Measurements from ENCODE around the gene GPR42. TPM values are rescaled to one million over a fixed set of nuclear protein-coding genes. Genes with fewer than 3 reads are reported as not detected.
"Not testable (repeated sequence)": the region's sequence is repeated elsewhere in the genome, so short reads cannot be mapped to it uniquely, and the experiment has no call there.

The GPR42 gene
- total RNA-seq, 6 experiments from 2014 or later, result not detected

GRCh38 chr19:35369522-35369921 is 1.3 kb upstream of the GPR42 start:
- no peak for TF ChIP-seq CTCF (IDR thresholded peaks at IDR 0.05)
- Mint-ChIP-seq H3K9me3 (no peaks in the 10 kb centered on the region), H3K4me3 (no peak overlapping the region), H3K4me1 (ENCODE audit: low read depth) (0 out of 2 replicates have a peak, but pooled peaks cover 5% of the 10 kb centered on the region), H3K27ac (no peak overlapping the region), H3K27me3 (ENCODE audit: insufficient read depth) (peaks cover 9% of the 10 kb centered on the region), H3K36me3 (ENCODE audit: low read depth) (no peaks in the 10 kb centered on the region)
- DNase-seq, result no peak

- Mint-ChIP-seq H3K9me3 (no peaks in the 10 kb centered on the region; the same call in 1 of the 2 replicates), H3K4me1 (ENCODE audit: low read depth) (no peaks in the 10 kb centered on the region), H3K4me3 (no peak overlapping the region), H3K27me3 (ENCODE audit: insufficient read depth) (peaks cover 17% of the 10 kb centered on the region), H3K36me3 (ENCODE audit: low read depth) (no peaks in the 10 kb centered on the region), H3K27ac (no peak overlapping the region)
- TF ChIP-seq CTCF (IDR thresholded peaks at IDR 0.05), result no peak
- no peak for DNase-seq
These were observed 2.6 kb downstream of the GPR42 start for GRCh38 chr19:35373492-35373891.

- not testable (repeated sequence) for H3K36me3 Mint-ChIP-seq (ENCODE audit: low read depth); H3K4me1 Mint-ChIP-seq (ENCODE audit: low read depth); H3K9me3 Mint-ChIP-seq; H3K4me3 Mint-ChIP-seq; DNase-seq; H3K27ac Mint-ChIP-seq
- H3K27me3 Mint-ChIP-seq (ENCODE audit: insufficient read depth), result peaks cover 18% of the 10 kb centered on the region
These were observed 3.2 kb downstream of the GPR42 start for GRCh38 chr19:35374031-35374430.

GRCh38 chr19:35375505-35376307 is 4.8 kb downstream of the GPR42 start:
- peaks cover 28% of the 10 kb centered on the region for H3K27me3 Mint-ChIP-seq (ENCODE audit: insufficient read depth)
- H3K36me3 Mint-ChIP-seq (ENCODE audit: low read depth), result no peaks in the 10 kb centered on the region

GRCh38 chr19:35377656-35378055 is 6.8 kb downstream of the GPR42 start:
- Mint-ChIP-seq H3K4me3 (no peak overlapping the region), H3K27me3 (ENCODE audit: insufficient read depth) (peaks cover 33% of the 10 kb centered on the region), H3K36me3 (ENCODE audit: low read depth) (no peaks in the 10 kb centered on the region), H3K9me3 (no peaks in the 10 kb centered on the region; the same call in 1 of the 2 replicates), H3K4me1 (ENCODE audit: low read depth) (no peaks in the 10 kb centered on the region), H3K27ac (no peak overlapping the region)
- no peak for DNase-seq
- TF ChIP-seq CTCF (IDR thresholded peaks at IDR 0.05), result no peak

More at GRCh38 chr19:35375505-35376307, 4.8 kb downstream of the GPR42 start:
- Mint-ChIP-seq H3K27ac (no peak overlapping the region), H3K9me3 (no peaks in the 10 kb centered on the region; the same call in 1 of the 2 replicates), H3K4me3 (no peak overlapping the region), H3K4me1 (ENCODE audit: low read depth) (no peaks in the 10 kb centered on the region)
- no peak for DNase-seq
- no peak for TF ChIP-seq CTCF (IDR thresholded peaks at IDR 0.05)

GRCh38 chr19:35378356-35378755 is 7.5 kb downstream of the GPR42 start:
- no peak overlapping the region for H3K27ac Mint-ChIP-seq
- no peak overlapping the region for H3K4me3 Mint-ChIP-seq
- H3K27me3 Mint-ChIP-seq (ENCODE audit: insufficient read depth), result peaks cover 37% of the 10 kb centered on the region
- no peaks in the 10 kb centered on the region for H3K36me3 Mint-ChIP-seq (ENCODE audit: low read depth)
- no peaks in the 10 kb centered on the region; the same call in 1 of the 2 replicates for H3K9me3 Mint-ChIP-seq
- no peak for TF ChIP-seq CTCF (IDR thresholded peaks at IDR 0.05)
- no peak for DNase-seq
- H3K4me1 Mint-ChIP-seq (ENCODE audit: low read depth), result no peaks in the 10 kb centered on the region

- H3K4me3 Mint-ChIP-seq; H3K4me1 Mint-ChIP-seq (ENCODE audit: low read depth); H3K27ac Mint-ChIP-seq; DNase-seq; H3K36me3 Mint-ChIP-seq (ENCODE audit: low read depth); H3K9me3 Mint-ChIP-seq: not testable (repeated sequence)
- H3K27me3 Mint-ChIP-seq (ENCODE audit: insufficient read depth), result peaks cover 34% of the 10 kb centered on the region
These were observed 8.7 kb downstream of the GPR42 start for GRCh38 chr19:35379545-35379944.

Data from HFFc6 (cell line).